Lung (tissue), 12 donors: ENCODE measurements around the gene NLRC3. TPM values are rescaled to one million over a fixed set of nuclear protein-coding genes. Genes with fewer than 3 reads are reported as not detected.

ENCODE experiments used
- ATAC-seq: fragments of 200-7000 bp; cut with Tn5 transposase; one replicate; pipeline ENCODE4 v1.9.1; 2020; ENCODE audit warnings: moderate number of reproducible peaks; ENCODE audit not compliant: insufficient read depth, low FRiP score
- DNase-seq, 3 donors: peaks; one replicate each; pipeline ENCODE4 v3.0.0-alpha.2; 2013 to 2017
- H3K27ac ChIP-seq, 2 donors: one replicate each; pipeline ENCODE4 v1.5.1; 2013; ENCODE audit warnings: mild to moderate bottlenecking in 2 of 2, moderate library complexity in 2 of 2, control low read depth in 1 of 2, inconsistent platforms in 1 of 2, low read depth in 1 of 2, low read length in 1 of 2
- H3K27me3 ChIP-seq, 3 donors: one replicate each; pipeline ENCODE4 v1.5.1; 2013; ENCODE audit warnings: low read length in 2 of 3; ENCODE audit not compliant: control insufficient read depth in 3 of 3, insufficient read depth in 3 of 3
- H3K36me3 ChIP-seq, 4 donors: one replicate each; pipeline ENCODE4 v1.5.1; 2013; ENCODE audit warnings: low read length in 4 of 4, mild to moderate bottlenecking in 1 of 4, moderate library complexity in 1 of 4; ENCODE audit not compliant: control insufficient read depth in 4 of 4, insufficient read depth in 4 of 4
- H3K4me1 ChIP-seq, 5 donors: one replicate each; pipeline ENCODE4 v1.5.1; 2013; ENCODE audit warnings: low read length in 5 of 5, mild to moderate bottlenecking in 2 of 5, moderate library complexity in 1 of 5; ENCODE audit not compliant: control insufficient read depth in 5 of 5, insufficient read depth in 5 of 5
- H3K4me3 ChIP-seq: one replicate; pipeline ENCODE4 v1.5.1; 2013; ENCODE audit warnings: mild to moderate bottlenecking, control low read depth, moderate library complexity
- H3K9ac ChIP-seq, 2 donors: one replicate each; pipeline ENCODE4 v1.5.1; 2013; ENCODE audit warnings: low read length in 2 of 2, control low read depth in 1 of 2; ENCODE audit not compliant: insufficient read depth in 1 of 2
- H3K9me3 ChIP-seq, 4 donors: one replicate each; pipeline ENCODE4 v1.5.1; 2013; ENCODE audit warnings: low read length in 3 of 4, mild to moderate bottlenecking in 1 of 4, moderate library complexity in 1 of 4; ENCODE audit not compliant: control insufficient read depth in 4 of 4, insufficient read depth in 3 of 4
- CTCF ChIP-seq: IDR thresholded peaks from 2 replicates; pipeline ENCODE4 v1.5.1; 2012; ENCODE audit warnings: mild to moderate bottlenecking; ENCODE audit errors: control extremely low read depth, extremely low read depth
- WGBS, 2 donors: extraction: QIAGEN DNeasy Blood & Tissue Kit; methylation state at CpG; one replicate each; pipeline ENCODE4 v1.1.7; 2013; 5-methylcytosine and 5-hydroxymethylcytosine counted together
- polyA plus RNA-seq, 2 donors: library from polyadenylated mRNA; stranded (reverse); fragments of 200-250 nt; gene quantifications; one replicate each; pipeline ENCODE4 v1.2.1, GENCODE V29; 2013
- total RNA-seq, 2 donors: library from RNA; depleted of rRNA in 1 of 2; stranded (reverse); fragments of >200 nt in 1 of 2; gene quantifications; one replicate each; pipeline ENCODE4 v1.2.1, GENCODE V29; 2014 to 2021
- donor health status: control.
- donor health status: control.
- donor health status: Bipolar disorder and iron deficiency.
- donor health status: healthy.
- donor health status: DM: yes; HTN: yes; CAD: no.

The NLRC3 gene
- total and polyA plus RNA-seq, 4 donors, result 1.1 to 4.4 (median 2.5) TPM

- TF ChIP-seq CTCF, result no peak
- no peak overlapping the region for H3K27ac ChIP-seq
- no peak overlapping the region for H3K9ac ChIP-seq
- WGBS, 2 donors, result 95% methylated on average over 7 of the region's 7 CpGs
- no peak overlapping the region for H3K4me3 ChIP-seq
- DNase-seq (no peak), ATAC-seq (no peak)
- H3K4me1 ChIP-seq, result no peaks in the 10 kb centered on the region
- H3K9me3 ChIP-seq, result peaks cover 0 to 2% (median 0%) of the 10 kb centered on the region in 4 donors
- peaks cover 0 to 13% (median 0%) of the 10 kb centered on the region in 4 donors for H3K36me3 ChIP-seq
- H3K27me3 ChIP-seq, result no peaks in the 10 kb centered on the region
Measured at GRCh38 chr16:3554351-3554928, 22.8 kb downstream of the NLRC3 start.

GRCh38 chr16:3553138-3553923 is 23.9 kb downstream of the NLRC3 start:
- Histone ChIP-seq H3K4me1 (no peaks in the 10 kb centered on the region), H3K27me3 (no peaks in the 10 kb centered on the region), H3K36me3 (peaks cover 0 to 15% (median 0%) of the 10 kb centered on the region in 4 donors), H3K27ac (no peak overlapping the region), H3K9me3 (peaks cover 0 to 2% (median 0%) of the 10 kb centered on the region in 4 donors), H3K4me3 (no peak overlapping the region), H3K9ac (no peak overlapping the region)
- TF ChIP-seq CTCF, result no peak
- ATAC-seq, result no peak
- DNase-seq, result no peak
- 81 to 93% methylated on average over 11 of the region's 11 CpGs for WGBS, 2 donors

GRCh38 chr16:3550851-3551847 is 26.1 kb downstream of the NLRC3 start:
- Histone ChIP-seq H3K36me3 (peaks cover 0 to 8% (median 0%) of the 10 kb centered on the region in 4 donors), H3K27ac (no peak overlapping the region), H3K9me3 (no peaks in the 10 kb centered on the region), H3K27me3 (no peaks in the 10 kb centered on the region), H3K4me1 (no peaks in the 10 kb centered on the region), H3K4me3 (no peak overlapping the region), H3K9ac (no peak overlapping the region)
- 94 to 96% methylated on average over 6 of the region's 6 CpGs for WGBS, 2 donors
- DNase-seq (no peak), ATAC-seq (no peak)
- TF ChIP-seq CTCF, result no peak
